Suprapubic skin (tissue), 3 donors: ENCODE measurements around the gene NFIL3.

Source experiments
- CTCF ChIP-seq, 2 donors: fragments of 200-600 bp in 1 of 2; fragments of 450-650 bp in 1 of 2; sonication (generic) in 1 of 2; IDR thresholded peaks; one replicate each; pipeline ENCODE4 v1.5.1; 2016 to 2019; ENCODE audit warnings: antibody characterized with exemption in 2 of 2, mild to moderate bottlenecking in 1 of 2, moderate library complexity in 1 of 2
- EP300 ChIP-seq: sonication (generic); formaldehyde crosslinking; IDR thresholded peaks from one replicate; pipeline ENCODE4 v1.6.1; 2017; ENCODE audit warnings: antibody characterized with exemption
- POLR2A ChIP-seq, 2 donors: fragments of 450-650 bp; IDR thresholded peaks; one replicate each; pipeline ENCODE4 v1.6.1; 2017; ENCODE audit warnings: antibody characterized with exemption in 2 of 2, mild to moderate bottlenecking in 2 of 2, moderate library complexity in 2 of 2

- TF ChIP-seq POLR2A (IDR thresholded peaks at IDR 0.05): no peak
- no peak for TF ChIP-seq CTCF (IDR thresholded peaks at IDR 0.05)
- no peak for TF ChIP-seq EP300
Measured at GRCh38 chr9:91411096-91411771, 12.4 kb downstream of the NFIL3 start.
